Gastroesophageal sphincter (tissue), 3 donors: ENCODE data around the gene NME7.

Source experiments
- CTCF ChIP-seq, 4 experiments: fragments of 200-600 bp in 2 of 4; fragments of 450-650 bp in 2 of 4; sonication (generic) in 1 of 4; IDR thresholded peaks; one replicate each; pipeline ENCODE4 v1.5.1; 2017 to 2019; ENCODE audit warnings: antibody characterized with exemption in 4 of 4, mild to moderate bottlenecking in 2 of 4, moderate library complexity in 2 of 4
- POLR2A ChIP-seq, 2 donors: fragments of 450-650 bp; IDR thresholded peaks; one replicate each; pipeline ENCODE4 v1.6.1; 2017; ENCODE audit warnings: antibody characterized with exemption in 2 of 2, mild to moderate bottlenecking in 2 of 2, moderate library complexity in 1 of 2
- POLR2AphosphoS5 ChIP-seq: sonication (generic); formaldehyde crosslinking; IDR thresholded peaks from one replicate; pipeline ENCODE4 v1.6.1; 2017; ENCODE audit warnings: antibody characterized with exemption

- TF ChIP-seq CTCF (IDR thresholded peaks at IDR 0.05) (no peak), POLR2AphosphoS5 (no peak), POLR2A (IDR thresholded peaks at IDR 0.05) (no peak)
Observed at GRCh38 chr1:169100651-169101088, 266.9 kb downstream of the NME7 start.
